H9 (cell line): ENCODE results near the gene SLC36A2. TPM values are rescaled to one million over a fixed set of nuclear protein-coding genes. Genes with fewer than 3 reads are reported as not detected.

Source experiments
- DNase-seq: peaks from one replicate; pipeline ENCODE4 v3.0.0-alpha.2; 2017
- H2AFZ ChIP-seq: one replicate; pipeline ENCODE4 v1.6.1; 2013; ENCODE audit warnings: mild to moderate bottlenecking, low read length, control low read depth, moderate library complexity
- H2AK5ac ChIP-seq: 2 replicates; pipeline ENCODE4 v1.6.1; 2013; ENCODE audit warnings: low read length, control low read depth, mixed read lengths; ENCODE audit not compliant: insufficient read length
- H2BK120ac ChIP-seq: one replicate; pipeline ENCODE4 v1.6.1; 2013; ENCODE audit warnings: low read depth, mild to moderate bottlenecking, low read length, control low read depth, inconsistent platforms; ENCODE audit not compliant: poor library complexity, severe bottlenecking
- H2BK12ac ChIP-seq: 2 replicates; pipeline ENCODE4 v1.6.1; 2013; ENCODE audit warnings: low read length, control low read depth, mixed read lengths, low read depth; ENCODE audit not compliant: insufficient read length
- H2BK15ac ChIP-seq: 2 replicates; pipeline ENCODE4 v1.6.1; 2013; ENCODE audit warnings: low read depth, low read length, control low read depth
- H2BK20ac ChIP-seq: one replicate; pipeline ENCODE4 v1.6.1; 2013; ENCODE audit warnings: low read depth, mild to moderate bottlenecking, low read length, control low read depth, inconsistent platforms; ENCODE audit not compliant: poor library complexity, severe bottlenecking
- H2BK5ac ChIP-seq: 2 replicates; pipeline ENCODE4 v1.6.1; 2013; ENCODE audit warnings: low read length, control low read depth, mixed read lengths; ENCODE audit not compliant: insufficient read length
- H3K14ac ChIP-seq: 2 replicates; pipeline ENCODE4 v1.6.1; 2013; ENCODE audit warnings: low read length, control low read depth; ENCODE audit not compliant: insufficient read depth
- H3K18ac ChIP-seq: 2 replicates; pipeline ENCODE4 v1.6.1; 2013; ENCODE audit warnings: low read depth, mild to moderate bottlenecking, mixed read lengths, low read length, control low read depth; ENCODE audit not compliant: insufficient read length
- H3K23ac ChIP-seq: 2 replicates; pipeline ENCODE4 v1.6.1; 2013; ENCODE audit warnings: low read length, control low read depth, mixed read lengths, low read depth; ENCODE audit not compliant: insufficient read length
- H3K23me2 ChIP-seq: 2 replicates; pipeline ENCODE4 v1.6.1; 2013; ENCODE audit warnings: low read depth, mild to moderate bottlenecking, mixed read lengths, low read length, control low read depth; ENCODE audit not compliant: insufficient read length, poor library complexity, severe bottlenecking
- H3K27ac ChIP-seq: 2 replicates; pipeline ENCODE4 v1.5.1; 2013; ENCODE audit warnings: low read length, control low read depth, mixed read lengths, low read depth; ENCODE audit not compliant: insufficient read length
- H3K27me3 ChIP-seq: 2 replicates; pipeline ENCODE4 v1.6.1; 2013; ENCODE audit warnings: low read length, control low read depth, inconsistent platforms; ENCODE audit not compliant: insufficient read depth
- H3K4ac ChIP-seq: 2 replicates; pipeline ENCODE4 v1.6.1; 2013; ENCODE audit warnings: low read depth, mild to moderate bottlenecking, control low read depth, inconsistent platforms, low read length, moderate library complexity
- H3K4me1 ChIP-seq: 2 replicates; pipeline ENCODE4 v1.6.1; 2013; ENCODE audit warnings: low read length, control low read depth, inconsistent platforms; ENCODE audit not compliant: insufficient read depth
- H3K4me2 ChIP-seq: 2 replicates; pipeline ENCODE4 v1.6.1; 2013; ENCODE audit warnings: low read length, control low read depth, mixed read lengths; ENCODE audit not compliant: insufficient read length, insufficient read depth
- H3K56ac ChIP-seq: 2 replicates; pipeline ENCODE4 v1.6.1; 2013; ENCODE audit warnings: low read depth, mild to moderate bottlenecking, mixed read lengths, low read length, control low read depth; ENCODE audit not compliant: insufficient read length
- H3K79me1 ChIP-seq: 2 replicates; pipeline ENCODE4 v1.6.1; 2013; ENCODE audit warnings: low read depth, mild to moderate bottlenecking, moderate library complexity, low read length, control low read depth, inconsistent platforms; ENCODE audit not compliant: insufficient read depth, poor library complexity, severe bottlenecking
- H3K79me2 ChIP-seq: 2 replicates; pipeline ENCODE4 v1.6.1; 2013; ENCODE audit warnings: low read length, control low read depth, inconsistent platforms; ENCODE audit not compliant: insufficient read depth
- H3K9ac ChIP-seq: 2 replicates; pipeline ENCODE4 v1.6.1; 2013; ENCODE audit warnings: low read length, control low read depth, mixed read lengths; ENCODE audit not compliant: insufficient read length; ENCODE audit errors: extremely low read depth
- H3K9me3 ChIP-seq: one replicate; pipeline ENCODE4 v1.6.1; 2013; ENCODE audit warnings: low read depth, low read length, inconsistent platforms; ENCODE audit not compliant: control insufficient read depth
- H3T11ph ChIP-seq: one replicate; pipeline ENCODE4 v1.6.1; 2013; ENCODE audit warnings: mild to moderate bottlenecking, low read length, control low read depth, inconsistent platforms
- H4K20me1 ChIP-seq: one replicate; pipeline ENCODE4 v1.6.1; 2013; ENCODE audit not compliant: control insufficient read depth, insufficient read length, insufficient read depth
- H4K5ac ChIP-seq: 2 replicates; pipeline ENCODE4 v1.6.1; 2013; ENCODE audit warnings: low read depth, mild to moderate bottlenecking, mixed read lengths, low read length, control low read depth; ENCODE audit not compliant: insufficient read length
- H4K8ac ChIP-seq: replicated peaks from 2 replicates; pipeline ENCODE4 v1.6.1; 2013; ENCODE audit warnings: low read length, control low read depth, mixed read lengths, low read depth; ENCODE audit not compliant: insufficient read length
- H4K91ac ChIP-seq: 2 replicates; pipeline ENCODE4 v1.6.1; 2013; ENCODE audit warnings: low read depth, mild to moderate bottlenecking, moderate library complexity, mixed read lengths, low read length, control low read depth; ENCODE audit not compliant: insufficient read length
- H3K27ac Mint-ChIP-seq, 3 experiments: 2 replicates in 2 of 3; 3 replicates in 1 of 3; pipeline ENCODE4 v1.8.0; 2020 to 2021; ENCODE audit warnings: mixed read lengths in 3 of 3, mild to moderate bottlenecking in 1 of 3, moderate library complexity in 1 of 3
- H3K27me3 Mint-ChIP-seq: 2 replicates; pipeline ENCODE4 v1.8.0; 2021; ENCODE audit warnings: low read depth, mild to moderate bottlenecking, moderate library complexity, mixed read lengths
- H3K36me3 Mint-ChIP-seq, 3 experiments: 2 replicates in 2 of 3; 3 replicates in 1 of 3; pipeline ENCODE4 v1.8.0; 2020 to 2021; ENCODE audit warnings: low read depth in 3 of 3, mixed read lengths in 3 of 3; ENCODE audit not compliant: insufficient read depth in 1 of 3
- H3K4me1 Mint-ChIP-seq, 2 experiments: 2 replicates each; pipeline ENCODE4 v1.8.0; 2020; ENCODE audit warnings: mixed read lengths in 2 of 2
- H3K4me3 Mint-ChIP-seq, 2 experiments: 2 replicates in 1 of 2; 3 replicates in 1 of 2; pipeline ENCODE4 v1.8.0; 2020 to 2021; ENCODE audit warnings: mild to moderate bottlenecking in 2 of 2, mixed read lengths in 2 of 2, moderate library complexity in 1 of 2
- H3K9me3 Mint-ChIP-seq, 2 experiments: 2 replicates in 1 of 2; 3 replicates in 1 of 2; pipeline ENCODE4 v1.8.0; 2020; ENCODE audit warnings: mild to moderate bottlenecking in 2 of 2, mixed read lengths in 2 of 2, moderate library complexity in 1 of 2
- CTCF ChIP-seq: fragments of 200-600 bp; sonication (generic); conservative IDR thresholded peaks from 3 replicates; pipeline ENCODE4 v1.8.0; 2021; ENCODE audit warnings: antibody characterized with exemption, mild to moderate bottlenecking
- WGBS: extraction: QIAGEN DNeasy Blood & Tissue Kit; methylation state at CpG from one replicate; pipeline ENCODE4 v1.1.7; 2013; ENCODE audit warnings: missing lambda C conversion rate, low lambda C conversion rate, mixed read lengths; ENCODE audit not compliant: insufficient read length; ENCODE audit errors: extremely low coverage; 5-methylcytosine and 5-hydroxymethylcytosine counted together
- total RNA-seq: library from RNA; stranded (reverse); gene quantifications from 2 replicates; pipeline ENCODE4 v1.2.1, GENCODE V29; 2021

The SLC36A2 gene
- total RNA-seq, 1 experiment from 2014 or later: 0.15 TPM

- no CpG with 5 or more reads among the region's 5 CpGs for WGBS
- Mint-ChIP-seq H3K27ac (no peak overlapping the region), H3K4me1 (0 out of 4 replicates have a peak, but pooled peaks cover 0 to 5% of the 10 kb centered on the region in 2 experiments), H3K9me3 (no peaks in the 10 kb centered on the region), H3K36me3 (no peaks in the 10 kb centered on the region), H3K4me3 (no peak overlapping the region), H3K27me3 (peaks cover 8% of the 10 kb centered on the region)
- DNase-seq: no peak
- H3K23me2 ChIP-seq: no peaks in the 10 kb centered on the region
- no peak overlapping the region for H3K4me2 ChIP-seq
- no peak overlapping the region for H2BK15ac ChIP-seq
- H2BK120ac ChIP-seq: no peak overlapping the region
- H3K9me3 ChIP-seq: no peaks in the 10 kb centered on the region
- no peak overlapping the region for H3K23ac ChIP-seq
- no peak overlapping the region for H4K5ac ChIP-seq
- no peak overlapping the region for H2BK5ac ChIP-seq
- no peak overlapping the region for H3K56ac ChIP-seq
- H4K91ac ChIP-seq: no peak overlapping the region
- H3K9ac ChIP-seq: no peak overlapping the region
- no peak overlapping the region for H2AFZ ChIP-seq
- TF ChIP-seq CTCF: no peak
- H3T11ph ChIP-seq: no peak overlapping the region
- no peaks in the 10 kb centered on the region for H3K27me3 ChIP-seq
- no peaks in the 10 kb centered on the region for H3K79me2 ChIP-seq
- no peak overlapping the region for H3K4ac ChIP-seq
- H3K27ac ChIP-seq: no peak overlapping the region
- H3K79me1 ChIP-seq: no peaks in the 10 kb centered on the region
- no peak overlapping the region for H3K18ac ChIP-seq
- H4K8ac ChIP-seq: no peak overlapping the region
- no peaks in the 10 kb centered on the region for H3K4me1 ChIP-seq
- no peak overlapping the region for H3K14ac ChIP-seq
- no peaks in the 10 kb centered on the region for H4K20me1 ChIP-seq
- no peak overlapping the region for H2BK12ac ChIP-seq
- no peak overlapping the region for H2BK20ac ChIP-seq
- no peak overlapping the region for H2AK5ac ChIP-seq
These were observed 68.5 kb downstream of the SLC36A2 start for GRCh38 chr5:151278845-151279244.
